ENCODE measurements around the gene OPTC. TPM values are rescaled to one million over a fixed set of nuclear protein-coding genes. Genes with fewer than 3 reads are reported as not detected.

The OPTC gene
- total and polyA plus RNA-seq, 2 donors (not counting 1 experiment from before 2014, with no cell fraction given), result not detected

- Histone ChIP-seq H3K4me2 (replicated peaks; ENCODE audit: low read depth, low read length, poor library complexity, severe bottlenecking) (no peak overlapping the region), H3K36me3 (replicated peaks in 1 of 2; ENCODE audit: control extremely low read depth in 1 of 2, control insufficient read depth in 1 of 2, extremely low read depth in 1 of 2, insufficient read depth in 2 of 2, low read length in 1 of 2) (no peaks in the 10 kb centered on the region), H3K27me3 (replicated peaks in 1 of 4; ENCODE audit: control extremely low read depth in 1 of 4, control insufficient read depth in 3 of 4, insufficient read depth in 4 of 4, low read length in 3 of 4) (peaks cover 0 to 2% (median 0%) of the 10 kb centered on the region in 4 experiments), H3K79me2 (ENCODE audit: control insufficient read depth, insufficient read depth, low read length) (no peaks in the 10 kb centered on the region), H3K9ac (ENCODE audit: low read length) (no peak overlapping the region), H4K20me1 (ENCODE audit: control insufficient read depth, insufficient read depth, low read length, poor library complexity, severe bottlenecking) (no peaks in the 10 kb centered on the region), H3K4me1 (ENCODE audit: control insufficient read depth in 2 of 2, insufficient read depth in 2 of 2, low read length in 2 of 2) (no peaks in the 10 kb centered on the region), H3K27ac (ENCODE audit: low read length in 2 of 2) (no peak overlapping the region), H3K4me3 (ENCODE audit: control extremely low read depth in 1 of 5, extremely low read depth in 1 of 5, insufficient read depth in 1 of 5, low read depth in 2 of 5, low read length in 4 of 5) (no peak overlapping the region), H2AFZ (ENCODE audit: insufficient read depth, low read depth, low read length, poor library complexity, severe bottlenecking) (no peak overlapping the region), H3K9me3 (ENCODE audit: control extremely low read depth in 1 of 3, control insufficient read depth in 2 of 3, insufficient read depth in 1 of 3, low read length in 2 of 3) (no peaks in the 10 kb centered on the region)
- H3K27me3 Mint-ChIP-seq, result peaks cover 4% of the 10 kb centered on the region
- POLR2A ChIA-PET, result no interaction called here
- no peaks in the 10 kb centered on the region for H3K4me1 Mint-ChIP-seq
- CTCF ChIA-PET, result interaction anchor here (0.6 kb wide), 1 partner anchor 14 kb away, joined by 4 read pairs; no protein-coding TSS in a partner anchor
- 100% methylated on average over 4 of the region's 6 CpGs for WGBS (ENCODE audit: insufficient coverage)
- H3K27ac Mint-ChIP-seq, result no peak overlapping the region
- ATAC-seq (ENCODE audit: low read depth), result no peak
- TF ChIP-seq EZH2 (IDR thresholded peaks at IDR 0.05; ENCODE audit: borderline replicate concordance, insufficient read depth, low read depth, low read length, poor library complexity, severe bottlenecking) (no peak), CTCF (IDR thresholded peaks at IDR 0.05) (no peak)
- no peak overlapping the region for H3K4me3 Mint-ChIP-seq
- H3K9me3 Mint-ChIP-seq (ENCODE audit: insufficient read depth), result no peaks in the 10 kb centered on the region
- intact Hi-C loops (cut with micrococcal nuclease), result no loop called here
- no peak for DNase-seq
Observed at GRCh38 chr1:203519896-203520295, 25.9 kb downstream of the OPTC start.

- Histone ChIP-seq H3K36me3 (replicated peaks in 1 of 2; ENCODE audit: control extremely low read depth in 1 of 2, control insufficient read depth in 1 of 2, extremely low read depth in 1 of 2, insufficient read depth in 2 of 2, low read length in 1 of 2) (no peaks in the 10 kb centered on the region), H2AFZ (ENCODE audit: insufficient read depth, low read depth, low read length, poor library complexity, severe bottlenecking) (no peak overlapping the region), H3K27me3 (replicated peaks in 1 of 4; ENCODE audit: control extremely low read depth in 1 of 4, control insufficient read depth in 3 of 4, insufficient read depth in 4 of 4, low read length in 3 of 4) (peaks cover 0 to 2% (median 0%) of the 10 kb centered on the region in 4 experiments), H3K4me2 (replicated peaks; ENCODE audit: low read depth, low read length, poor library complexity, severe bottlenecking) (no peak overlapping the region), H3K4me1 (ENCODE audit: control insufficient read depth in 2 of 2, insufficient read depth in 2 of 2, low read length in 2 of 2) (no peaks in the 10 kb centered on the region), H3K9ac (ENCODE audit: low read length) (no peak overlapping the region), H4K20me1 (ENCODE audit: control insufficient read depth, insufficient read depth, low read length, poor library complexity, severe bottlenecking) (no peaks in the 10 kb centered on the region), H3K79me2 (ENCODE audit: control insufficient read depth, insufficient read depth, low read length) (no peaks in the 10 kb centered on the region), H3K9me3 (ENCODE audit: control extremely low read depth in 1 of 3, control insufficient read depth in 2 of 3, insufficient read depth in 1 of 3, low read length in 2 of 3) (no peaks in the 10 kb centered on the region), H3K4me3 (ENCODE audit: control extremely low read depth in 1 of 5, extremely low read depth in 1 of 5, insufficient read depth in 1 of 5, low read depth in 2 of 5, low read length in 4 of 5) (no peak overlapping the region), H3K27ac (ENCODE audit: low read length in 2 of 2) (no peak overlapping the region)
- H3K9me3 Mint-ChIP-seq (ENCODE audit: insufficient read depth), result no peaks in the 10 kb centered on the region
- ChIA-PET CTCF (interaction anchor here (0.6 kb wide), 1 partner anchor 14 kb away, joined by 4 read pairs; no protein-coding TSS in a partner anchor), POLR2A (no interaction called here)
- 62% methylated on average over 5 of the region's 5 CpGs for WGBS (ENCODE audit: insufficient coverage)
- TF ChIP-seq CTCF (IDR thresholded peaks at IDR 0.05) (no peak), EZH2 (IDR thresholded peaks at IDR 0.05; ENCODE audit: borderline replicate concordance, insufficient read depth, low read depth, low read length, poor library complexity, severe bottlenecking) (no peak)
- H3K4me3 Mint-ChIP-seq, result no peak overlapping the region
- no peaks in the 10 kb centered on the region for H3K4me1 Mint-ChIP-seq
- intact Hi-C loops (cut with micrococcal nuclease), result no loop called here
- H3K27ac Mint-ChIP-seq, result no peak overlapping the region
- H3K27me3 Mint-ChIP-seq, result peaks cover 2% of the 10 kb centered on the region
- no peak for ATAC-seq (ENCODE audit: low read depth)
- no peak for DNase-seq
Observed at GRCh38 chr1:203520315-203520714, 26.4 kb downstream of the OPTC start.

All from B cell (primary cell).